IMR-90 (cell line): ENCODE measurements around the gene RTF1.

Experiments used
- BHLHE40 ChIP-seq: fragments of 150-350 bp; IDR thresholded peaks from 2 replicates; pipeline ENCODE4 v1.6.1; 2016; ENCODE audit warnings: mild to moderate bottlenecking, low read depth, low read length
- CEBPB ChIP-seq: IDR thresholded peaks from 2 replicates; pipeline ENCODE4 v1.6.1; 2012; ENCODE audit warnings: low read depth, low read length, improper control_type of control experiment
- CHD1 ChIP-seq: IDR thresholded peaks from 2 replicates; pipeline ENCODE4 v1.6.1; 2012; ENCODE audit warnings: low read depth, low read length, improper control_type of control experiment
- CTCF ChIP-seq: conservative IDR thresholded peaks from 2 replicates; pipeline ENCODE4 v1.5.1; 2012; ENCODE audit warnings: mild to moderate bottlenecking, low read depth, low read length, improper control_type of control experiment
- ELK1 ChIP-seq: fragments of 150-350 bp; IDR thresholded peaks from 2 replicates; pipeline ENCODE4 v1.6.1; 2016; ENCODE audit warnings: low read depth, mild to moderate bottlenecking, low read length, moderate library complexity, borderline replicate concordance
- FOS ChIP-seq: fragments of 150-350 bp; IDR thresholded peaks from 2 replicates; pipeline ENCODE4 v1.6.1; 2016; ENCODE audit warnings: low read depth, low read length
- NFE2L2 ChIP-seq: fragments of 150-350 bp; IDR thresholded peaks from 2 replicates; pipeline ENCODE4 v1.6.1; 2016; ENCODE audit warnings: low read depth, mild to moderate bottlenecking, low read length
- POLR2A ChIP-seq: IDR thresholded peaks from 2 replicates; pipeline ENCODE4 v1.6.1; 2012; ENCODE audit warnings: mild to moderate bottlenecking, low read depth, low read length

- TF ChIP-seq CTCF: no peak
- TF ChIP-seq BHLHE40: no peak
- no peak for TF ChIP-seq CHD1
- TF ChIP-seq POLR2A: no peak
- no peak for TF ChIP-seq ELK1
- TF ChIP-seq NFE2L2: no peak
- no peak for TF ChIP-seq CEBPB
- TF ChIP-seq FOS: no peak
Measured at GRCh38 chr15:41521614-41522013, 104.7 kb downstream of the RTF1 start.
